Measurements from ENCODE around the gene TAX1BP1. TPM values are rescaled to one million over a fixed set of nuclear protein-coding genes. Genes with fewer than 3 reads are reported as not detected.

The TAX1BP1 gene
- total and polyA plus RNA-seq, 2 experiments from 2014 or later, result 47.6 to 91.4 TPM

- no peak for DNase-seq (ENCODE audit: low read depth in 1 of 2, low spot score in 1 of 2)
- TF ChIP-seq, protein P1, sequence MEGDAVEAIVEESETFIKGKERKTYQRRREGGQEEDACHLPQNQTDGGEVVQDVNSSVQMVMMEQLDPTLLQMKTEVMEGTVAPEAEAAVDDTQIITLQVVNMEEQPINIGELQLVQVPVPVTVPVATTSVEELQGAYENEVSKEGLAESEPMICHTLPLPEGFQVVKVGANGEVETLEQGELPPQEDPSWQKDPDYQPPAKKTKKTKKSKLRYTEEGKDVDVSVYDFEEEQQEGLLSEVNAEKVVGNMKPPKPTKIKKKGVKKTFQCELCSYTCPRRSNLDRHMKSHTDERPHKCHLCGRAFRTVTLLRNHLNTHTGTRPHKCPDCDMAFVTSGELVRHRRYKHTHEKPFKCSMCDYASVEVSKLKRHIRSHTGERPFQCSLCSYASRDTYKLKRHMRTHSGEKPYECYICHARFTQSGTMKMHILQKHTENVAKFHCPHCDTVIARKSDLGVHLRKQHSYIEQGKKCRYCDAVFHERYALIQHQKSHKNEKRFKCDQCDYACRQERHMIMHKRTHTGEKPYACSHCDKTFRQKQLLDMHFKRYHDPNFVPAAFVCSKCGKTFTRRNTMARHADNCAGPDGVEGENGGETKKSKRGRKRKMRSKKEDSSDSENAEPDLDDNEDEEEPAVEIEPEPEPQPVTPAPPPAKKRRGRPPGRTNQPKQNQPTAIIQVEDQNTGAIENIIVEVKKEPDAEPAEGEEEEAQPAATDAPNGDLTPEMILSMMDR (IDR thresholded peaks at IDR 0.05; ENCODE audit: low read depth, low read length), result no peak
- Histone ChIP-seq H3K27me3 (no peaks in the 10 kb centered on the region), H3K4me3 (no peak overlapping the region), H3K27ac (no peak overlapping the region), H3K36me3 (no peaks in the 10 kb centered on the region), H3K9me3 (ENCODE audit: low read depth) (no peaks in the 10 kb centered on the region), H3K4me1 (ENCODE audit: low read depth) (no peaks in the 10 kb centered on the region)
Observed at GRCh38 chr7:27708485-27708884, 31.5 kb upstream of the TAX1BP1 start.

DNA sequence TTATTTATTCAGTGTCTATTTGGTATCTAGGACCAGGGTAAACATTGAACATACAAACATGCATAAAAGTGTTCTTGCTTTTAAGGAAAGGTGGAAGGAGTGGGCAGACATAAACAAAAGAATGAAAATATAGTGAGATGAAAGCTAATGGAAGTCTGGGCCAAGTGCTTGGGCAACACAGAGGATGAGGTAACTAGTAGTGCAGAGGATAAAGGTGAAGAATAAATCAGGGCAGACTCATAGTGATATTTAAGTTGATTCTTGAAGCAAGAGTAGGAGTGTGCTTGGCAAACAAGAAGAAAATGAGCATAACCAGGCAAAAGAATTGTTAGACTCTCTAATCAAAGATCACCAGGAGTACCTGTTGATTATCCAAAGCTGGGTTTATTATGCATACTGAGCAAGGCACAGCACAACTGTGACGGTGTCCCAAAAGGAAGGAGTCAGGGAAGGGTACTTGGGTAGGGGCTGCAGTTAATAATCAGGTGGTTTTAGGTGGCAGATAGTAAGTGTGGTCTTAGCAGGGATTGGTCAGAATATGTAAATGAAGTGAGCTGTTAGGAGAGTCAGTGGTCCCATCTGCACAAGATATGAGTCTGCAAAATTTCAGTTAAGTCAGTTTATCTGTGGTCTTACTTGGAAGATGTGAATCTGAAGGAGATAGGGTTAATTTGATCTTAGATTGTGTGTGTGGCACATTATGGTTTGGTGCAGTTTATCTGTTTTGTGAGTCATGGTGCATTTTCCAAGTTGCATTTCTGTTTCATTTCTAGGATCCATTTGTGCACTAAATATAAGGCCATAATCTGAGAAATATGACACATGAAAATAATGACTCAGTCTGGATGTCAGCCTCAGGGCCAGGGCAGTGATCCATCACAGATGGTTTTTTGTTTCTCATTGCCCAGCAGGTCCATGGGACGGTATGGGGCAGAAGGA lies 30.6 kb upstream of the TAX1BP1 start:
- TF ChIP-seq, protein P1 (IDR thresholded peaks at IDR 0.05; ENCODE audit: low read depth, low read length), result no peak
- H3K27ac ChIP-seq, result no peak overlapping the region
- H3K4me3 ChIP-seq, result no peak overlapping the region
- no peaks in the 10 kb centered on the region for H3K36me3 ChIP-seq
- H3K4me1 ChIP-seq (ENCODE audit: low read depth), result no peaks in the 10 kb centered on the region
- no peaks in the 10 kb centered on the region for H3K9me3 ChIP-seq (ENCODE audit: low read depth)
- no peaks in the 10 kb centered on the region for H3K27me3 ChIP-seq
- DNase-seq (ENCODE audit: low read depth in 1 of 2, low spot score in 1 of 2), result peak in 1 of 2 donors; percentile 81

GRCh38 chr7:27712217-27712616 lies 27.7 kb upstream of the TAX1BP1 start:
- Histone ChIP-seq H3K4me1 (ENCODE audit: low read depth) (no peaks in the 10 kb centered on the region), H3K9me3 (ENCODE audit: low read depth) (no peaks in the 10 kb centered on the region), H3K36me3 (no peaks in the 10 kb centered on the region), H3K4me3 (no peak overlapping the region), H3K27ac (no peak overlapping the region), H3K27me3 (no peaks in the 10 kb centered on the region)
- DNase-seq (ENCODE audit: low read depth in 1 of 2, low spot score in 1 of 2), result no peak
- TF ChIP-seq, protein P1 (IDR thresholded peaks at IDR 0.05; ENCODE audit: low read depth, low read length), result no peak

GRCh38 chr7:27714831-27715444 lies 25.0 kb upstream of the TAX1BP1 start:
- H3K27me3 ChIP-seq, result no peaks in the 10 kb centered on the region
- H3K36me3 ChIP-seq, result no peaks in the 10 kb centered on the region
- DNase-seq (ENCODE audit: low read depth in 1 of 2, low spot score in 1 of 2), result peak in 1 of 2 donors; percentile 92
- no peaks in the 10 kb centered on the region for H3K9me3 ChIP-seq (ENCODE audit: low read depth)
- no peak overlapping the region for H3K4me3 ChIP-seq
- H3K4me1 ChIP-seq (ENCODE audit: low read depth), result no peaks in the 10 kb centered on the region
- TF ChIP-seq, protein P1 (IDR thresholded peaks at IDR 0.05; ENCODE audit: low read depth, low read length), result no peak
- H3K27ac ChIP-seq, result no peak overlapping the region

DNA sequence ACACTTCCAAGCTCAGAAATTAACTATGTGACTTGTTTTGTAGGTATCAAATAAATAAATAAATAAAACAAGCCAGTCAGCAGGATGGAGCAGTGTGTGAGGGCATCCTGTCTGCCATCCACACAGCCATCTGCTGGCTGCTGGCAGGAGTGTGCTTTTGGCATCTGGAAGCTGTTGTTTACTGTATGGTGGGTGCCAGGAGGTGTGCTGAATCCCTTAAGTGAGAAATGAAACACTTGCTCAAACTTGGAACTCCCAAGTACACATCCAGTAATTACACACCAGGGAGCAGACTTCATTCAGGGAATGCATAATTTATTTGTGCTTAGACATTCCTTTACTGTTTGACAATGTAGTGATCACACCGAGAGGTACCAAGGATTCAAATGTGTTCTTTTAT lies 16.9 kb upstream of the TAX1BP1 start:
- H3K36me3 ChIP-seq, result no peaks in the 10 kb centered on the region
- peaks cover 6% of the 10 kb centered on the region for H3K27me3 ChIP-seq
- no peaks in the 10 kb centered on the region for H3K4me1 ChIP-seq (ENCODE audit: low read depth)
- TF ChIP-seq, protein P1 (IDR thresholded peaks at IDR 0.05; ENCODE audit: low read depth, low read length), result no peak
- H3K9me3 ChIP-seq (ENCODE audit: low read depth), result no peaks in the 10 kb centered on the region
- no peak for DNase-seq (ENCODE audit: low read depth in 1 of 2, low spot score in 1 of 2)
- no peak overlapping the region for H3K27ac ChIP-seq
- no peak overlapping the region for H3K4me3 ChIP-seq
